ENCODE results near the gene ZSCAN1. TPM values are rescaled to one million over a fixed set of nuclear protein-coding genes. Genes with fewer than 3 reads are reported as not detected.

Gene ZSCAN1
- total RNA-seq, 2 experiments from 2014 or later: not detected

Other genes with a start within 250 kb of the ZSCAN1 start
- gene ZNF552, start 219.1 kb upstream of the ZSCAN1 start, total RNA-seq: 1 to 10 TPM; 5.9 to 6.1 TPM
- 10 to 100 TPM; 16.8 to 18.2 TPM for gene ZNF587B, start 203.7 kb upstream of the ZSCAN1 start, total RNA-seq
- gene ZNF587, start 184.2 kb upstream of the ZSCAN1 start, total RNA-seq: 10 to 100 TPM; 20.1 to 22.9 TPM
- gene ZNF814, start 145.0 kb upstream of the ZSCAN1 start, total RNA-seq: 10 to 100 TPM; 24.1 to 24.5 TPM
- gene ZNF417, start 117.4 kb upstream of the ZSCAN1 start, total RNA-seq: 10 to 100 TPM; 12.7 to 14.1 TPM
- 1 to 10 TPM; 4.6 to 4.8 TPM for gene ZNF418, start 98.6 kb upstream of the ZSCAN1 start, total RNA-seq
- 1 to 10 TPM; 6.3 to 6.9 TPM for gene ZNF256, start 86.3 kb upstream of the ZSCAN1 start, total RNA-seq
- gene C19orf18, start 59.5 kb upstream of the ZSCAN1 start, total RNA-seq: under 1 TPM; 0.33 to 0.46 TPM
- gene ZNF606, start 31.2 kb upstream of the ZSCAN1 start, total RNA-seq: 1 to 10 TPM; 6.0 to 8.9 TPM
- gene ZNF135, start 25.3 kb downstream of the ZSCAN1 start, total RNA-seq: 1 to 10 TPM; 1.3 to 1.5 TPM
- gene ZSCAN18, start 64.2 kb downstream of the ZSCAN1 start, total RNA-seq: 10 to 100 TPM; 23.1 to 29.2 TPM
- gene ZNF329, start 116.8 kb downstream of the ZSCAN1 start, total RNA-seq: 1 to 10 TPM; 4.9 to 5.0 TPM
- 10 to 100 TPM; 20.2 to 20.5 TPM for gene ZNF274, start 149.0 kb downstream of the ZSCAN1 start, total RNA-seq
- 10 to 100 TPM; 32.2 to 38.5 TPM for gene ZNF544, start 194.9 kb downstream of the ZSCAN1 start, total RNA-seq
- gene ZNF8, start 244.9 kb downstream of the ZSCAN1 start, total RNA-seq: 1 to 10 TPM; 4.4 to 4.5 TPM

All from activated CD4-positive, alpha-beta T cell treated with anti-CD3 and anti-CD28 coated beads for 36 hours (primary cell).